ENCODE data around the gene SOX6. TPM values are rescaled to one million over a fixed set of nuclear protein-coding genes. Genes with fewer than 3 reads are reported as not detected.
A peak's percentile ranks its signal among the peaks of the same experiment; 100 is the strongest.

SOX6 gene
- total and polyA plus RNA-seq, 2 of the 13 experiments (the other 11 are each of a cell fraction or from before 2014, with no cell fraction given) = 2.6 to 11.2 TPM

DNA sequence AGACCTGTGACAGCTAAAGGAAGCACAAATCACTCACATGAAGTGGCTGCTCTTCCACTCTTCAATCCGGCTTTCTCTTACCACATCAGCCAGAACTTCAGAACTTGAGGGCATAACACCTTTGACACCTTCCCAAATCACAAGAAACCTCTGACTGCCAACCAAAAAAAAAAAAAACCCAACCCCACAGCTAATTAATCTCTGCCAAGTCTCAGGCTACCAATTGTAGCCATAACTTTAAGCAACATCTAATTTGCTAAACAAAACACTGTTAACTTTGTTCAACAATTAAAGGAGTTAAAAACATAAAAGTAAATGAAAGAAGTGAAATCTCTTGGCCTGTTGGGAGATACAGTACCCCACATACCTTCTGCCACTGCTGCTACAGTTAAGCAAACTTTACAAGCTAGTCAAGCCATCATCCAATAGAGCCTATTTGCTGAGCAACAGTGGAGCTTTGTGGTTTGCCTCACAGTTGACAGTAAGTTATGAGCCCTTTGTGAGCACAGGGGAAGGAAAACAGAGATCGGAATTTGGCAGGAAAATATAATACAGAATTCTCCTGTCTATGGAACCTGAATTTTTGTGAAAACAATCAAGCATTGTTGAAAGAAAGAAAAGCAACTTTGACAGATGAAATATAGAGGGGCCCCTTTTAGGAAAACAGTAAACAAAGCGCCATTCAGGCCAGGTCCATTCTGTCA, at the start of gene SOX6 (continued):
- no peak for TF ChIP-seq NFE2 (CRISPR knock-in tag; IDR thresholded peaks at IDR 0.05)
- TF ChIP-seq TCF7 (IDR thresholded peaks at IDR 0.05; ENCODE audit: low read depth) = peak; percentile 46; the same call in 1 of the 2 replicates
- no peak for TF ChIP-seq ZBTB21 (CRISPR knock-in tag; IDR thresholded peaks at IDR 0.05)
- TF ChIP-seq MAFG (CRISPR knock-in tag; IDR thresholded peaks at IDR 0.05) = no peak
- no peak for TF ChIP-seq KLF13 (CRISPR knock-in tag; IDR thresholded peaks at IDR 0.05)
- TF ChIP-seq CTCF (CRISPR knock-in tag; IDR thresholded peaks at IDR 0.05) = peak; percentile 53
- TF ChIP-seq MIXL1 (CRISPR knock-in tag; IDR thresholded peaks at IDR 0.05) = no peak
- no peak for TF ChIP-seq ZFX (CRISPR knock-in tag; IDR thresholded peaks at IDR 0.05; ENCODE audit: low read depth)
- no peak for TF ChIP-seq SCMH1 (CRISPR knock-in tag; IDR thresholded peaks at IDR 0.05; ENCODE audit: borderline replicate concordance)
- no peak for TF ChIP-seq ZNF556 (CRISPR knock-in tag; IDR thresholded peaks at IDR 0.05; ENCODE audit: borderline replicate concordance)
- TF ChIP-seq DBP (CRISPR knock-in tag; IDR thresholded peaks at IDR 0.05; ENCODE audit: not compliant biosample characterization) = no peak
- no peak for TF ChIP-seq AKAP8 (CRISPR knock-in tag; IDR thresholded peaks at IDR 0.05)
- TF ChIP-seq ZNF639 (CRISPR knock-in tag; conservative IDR thresholded peaks at IDR 0.05) = no peak
- TF ChIP-seq ZFP90 (CRISPR knock-in tag; IDR thresholded peaks at IDR 0.05; ENCODE audit: borderline replicate concordance) = no peak
- no peak for TF ChIP-seq KMT2A (CRISPR knock-in tag; IDR thresholded peaks at IDR 0.05)
- TF ChIP-seq, protein P1, sequence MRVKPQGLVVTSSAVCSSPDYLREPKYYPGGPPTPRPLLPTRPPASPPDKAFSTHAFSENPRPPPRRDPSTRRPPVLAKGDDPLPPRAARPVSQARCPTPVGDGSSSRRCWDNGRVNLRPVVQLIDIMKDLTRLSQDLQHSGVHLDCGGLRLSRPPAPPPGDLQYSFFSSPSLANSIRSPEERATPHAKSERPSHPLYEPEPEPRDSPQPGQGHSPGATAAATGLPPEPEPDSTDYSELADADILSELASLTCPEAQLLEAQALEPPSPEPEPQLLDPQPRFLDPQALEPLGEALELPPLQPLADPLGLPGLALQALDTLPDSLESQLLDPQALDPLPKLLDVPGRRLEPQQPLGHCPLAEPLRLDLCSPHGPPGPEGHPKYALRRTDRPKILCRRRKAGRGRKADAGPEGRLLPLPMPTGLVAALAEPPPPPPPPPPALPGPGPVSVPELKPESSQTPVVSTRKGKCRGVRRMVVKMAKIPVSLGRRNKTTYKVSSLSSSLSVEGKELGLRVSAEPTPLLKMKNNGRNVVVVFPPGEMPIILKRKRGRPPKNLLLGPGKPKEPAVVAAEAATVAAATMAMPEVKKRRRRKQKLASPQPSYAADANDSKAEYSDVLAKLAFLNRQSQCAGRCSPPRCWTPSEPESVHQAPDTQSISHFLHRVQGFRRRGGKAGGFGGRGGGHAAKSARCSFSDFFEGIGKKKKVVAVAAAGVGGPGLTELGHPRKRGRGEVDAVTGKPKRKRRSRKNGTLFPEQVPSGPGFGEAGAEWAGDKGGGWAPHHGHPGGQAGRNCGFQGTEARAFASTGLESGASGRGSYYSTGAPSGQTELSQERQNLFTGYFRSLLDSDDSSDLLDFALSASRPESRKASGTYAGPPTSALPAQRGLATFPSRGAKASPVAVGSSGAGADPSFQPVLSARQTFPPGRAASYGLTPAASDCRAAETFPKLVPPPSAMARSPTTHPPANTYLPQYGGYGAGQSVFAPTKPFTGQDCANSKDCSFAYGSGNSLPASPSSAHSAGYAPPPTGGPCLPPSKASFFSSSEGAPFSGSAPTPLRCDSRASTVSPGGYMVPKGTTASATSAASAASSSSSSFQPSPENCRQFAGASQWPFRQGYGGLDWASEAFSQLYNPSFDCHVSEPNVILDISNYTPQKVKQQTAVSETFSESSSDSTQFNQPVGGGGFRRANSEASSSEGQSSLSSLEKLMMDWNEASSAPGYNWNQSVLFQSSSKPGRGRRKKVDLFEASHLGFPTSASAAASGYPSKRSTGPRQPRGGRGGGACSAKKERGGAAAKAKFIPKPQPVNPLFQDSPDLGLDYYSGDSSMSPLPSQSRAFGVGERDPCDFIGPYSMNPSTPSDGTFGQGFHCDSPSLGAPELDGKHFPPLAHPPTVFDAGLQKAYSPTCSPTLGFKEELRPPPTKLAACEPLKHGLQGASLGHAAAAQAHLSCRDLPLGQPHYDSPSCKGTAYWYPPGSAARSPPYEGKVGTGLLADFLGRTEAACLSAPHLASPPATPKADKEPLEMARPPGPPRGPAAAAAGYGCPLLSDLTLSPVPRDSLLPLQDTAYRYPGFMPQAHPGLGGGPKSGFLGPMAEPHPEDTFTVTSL (CRISPR knock-in tag; IDR thresholded peaks at IDR 0.05; ENCODE audit: borderline replicate concordance) = peak; percentile 44; the same call in 1 of the 2 replicates
